Heart left ventricle (tissue), 16 donors: Measurements from ENCODE around the gene CDC42EP5. TPM values are rescaled to one million over a fixed set of nuclear protein-coding genes. Genes with fewer than 3 reads are reported as not detected.

ENCODE experiments used
- ATAC-seq, 4 donors: fragments of 200-7000 bp; cut with Tn5 transposase; one replicate each; pipeline ENCODE4 v1.9.1; 2020 to 2022; ENCODE audit warnings: moderate library complexity in 4 of 4, mild to moderate bottlenecking in 3 of 4, moderate number of reproducible peaks in 1 of 4
- DNase-seq, 5 donors: peaks; one replicate each; pipeline ENCODE4 v3.0.0-alpha.2; 2020
- H3K27ac ChIP-seq, 12 donors: fragments of 200-600 bp; sonication (generic) in 4 of 12; one replicate each; pipeline versions ENCODE4 v1.5.0 to v1.8.0; 2016 to 2022; ENCODE audit warnings: mild to moderate bottlenecking in 2 of 12
- H3K27me3 ChIP-seq, 9 donors: fragments of 200-600 bp; sonication (generic) in 2 of 9; one replicate each; pipeline versions ENCODE4 v1.5.1 to v1.8.0; 2016 to 2022; ENCODE audit warnings: mild to moderate bottlenecking in 3 of 9
- H3K36me3 ChIP-seq, 9 donors: fragments of 200-600 bp; sonication (generic) in 2 of 9; one replicate each; pipeline versions ENCODE4 v1.5.0 to v1.8.0; 2018 to 2022; ENCODE audit warnings: mild to moderate bottlenecking in 2 of 9
- H3K4me1 ChIP-seq, 12 donors: fragments of 200-600 bp; sonication (generic) in 4 of 12; one replicate each; pipeline versions ENCODE4 v1.5.0 to v1.8.0; 2016 to 2022; ENCODE audit warnings: mild to moderate bottlenecking in 3 of 12
- H3K4me3 ChIP-seq, 12 donors: fragments of 200-600 bp; sonication (generic) in 4 of 12; one replicate each; pipeline versions ENCODE4 v1.5.0 to v1.8.0; 2017 to 2022; ENCODE audit warnings: mild to moderate bottlenecking in 9 of 12, moderate library complexity in 4 of 12
- H3K9me3 ChIP-seq, 12 donors: fragments of 200-600 bp; sonication (generic) in 4 of 12; one replicate each; pipeline versions ENCODE4 v1.5.0 to v1.8.0; 2016 to 2022; ENCODE audit warnings: mild to moderate bottlenecking in 1 of 12
- POLR2A ChIP-seq, 2 donors: fragments of 450-650 bp; IDR thresholded peaks; one replicate each; pipeline ENCODE4 v1.6.1; 2017; ENCODE audit warnings: antibody characterized with exemption in 2 of 2, mild to moderate bottlenecking in 2 of 2, moderate library complexity in 2 of 2
- WGBS, 4 donors: extraction: QIAGEN DNeasy Blood & Tissue Kit in 2 of 4; methylation state at CpG; one replicate each; pipeline versions ENCODE4 v1.1.5 to v1.1.7; 2013 to 2018; 5-methylcytosine and 5-hydroxymethylcytosine counted together
- intact Hi-C, 10 donors: fragments of 100-400 bp; cut with DNase I; formaldehyde crosslinking; loops; one replicate each; pipeline versions ENCODE4 v1.11.1 to v1.14.2; 2022
- polyA plus RNA-seq, 2 donors: library from polyadenylated mRNA; stranded (reverse); fragments of 200-250 nt; gene quantifications; one replicate each; pipeline ENCODE4 v1.2.3, GENCODE V29; 2013
- total RNA-seq, 9 donors: library from RNA; depleted of rRNA in 2 of 9; stranded (reverse); fragments of >200 nt in 2 of 9; fragmentation: NEBNext Ultra II Directional in 3 of 9; extraction: Animal tissue kit (Norgen Biotek cat#: 25700) in 3 of 9; gene quantifications; one replicate each; pipeline versions ENCODE4 v1.1.0 to v1.2.4, GENCODE V29; 2016 to 2023
- TF ChIP-seq, protein P1 (sequence below), 12 donors: fragments of 200-600 bp; sonication (generic) in 4 of 12; IDR thresholded peaks; one replicate each; pipeline versions ENCODE4 v1.5.0 to v1.8.0; 2018 to 2022; ENCODE audit warnings: antibody characterized with exemption in 12 of 12, mild to moderate bottlenecking in 5 of 12
- donor health status: ischemic (EF 13 %, LVEDD 7.1; RV severe dilation, severe dysfunction).
- donor health status: healthy with polysubstance abuse.
- donor health status: DM: no; HTN: yes; CAD: no.
- donor health status: DM: no; HTN: no; CAD: no.
- donor health status: ischemic (EF 25% LVEDD 6.9; RV normal size, moderate dysfunction).
- donor health status: ischemic (EF 25% LVEDD 5.7; RV mildly dilated, moderate dysfunction).
- donor health status: healthy.
- donor health status: DM: yes; HTN: yes; CAD: no.
- donor health status: ischemic (EF 35%, LVEDD 5.7; RV mildly dilated, moderate dysfunction).
- donor health status: nonischemic (EF 11% LVEDD 7.7; RV severe dilation, severe dysfunction).
- donor health status: DM: yes; HTN: yes; CAD: no.
- donor health status: PGD.
- donor health status: ischemic (EF 29% LVEDD 5.4; RV normal size, mild dysfunction).
- donor health status: nonischemic (EF 23%, LVEDD 6.1; RV moderate dilation, normal function).

CDC42EP5 gene
- total and polyA plus RNA-seq, 11 donors, result 5.6 to 16.3 (median 9.7) TPM

GRCh38 chr19:54421169-54421516 is 52.0 kb downstream of the CDC42EP5 start:
- TF ChIP-seq POLR2A (IDR thresholded peaks at IDR 0.05), result no peak
- TF ChIP-seq, protein P1, sequence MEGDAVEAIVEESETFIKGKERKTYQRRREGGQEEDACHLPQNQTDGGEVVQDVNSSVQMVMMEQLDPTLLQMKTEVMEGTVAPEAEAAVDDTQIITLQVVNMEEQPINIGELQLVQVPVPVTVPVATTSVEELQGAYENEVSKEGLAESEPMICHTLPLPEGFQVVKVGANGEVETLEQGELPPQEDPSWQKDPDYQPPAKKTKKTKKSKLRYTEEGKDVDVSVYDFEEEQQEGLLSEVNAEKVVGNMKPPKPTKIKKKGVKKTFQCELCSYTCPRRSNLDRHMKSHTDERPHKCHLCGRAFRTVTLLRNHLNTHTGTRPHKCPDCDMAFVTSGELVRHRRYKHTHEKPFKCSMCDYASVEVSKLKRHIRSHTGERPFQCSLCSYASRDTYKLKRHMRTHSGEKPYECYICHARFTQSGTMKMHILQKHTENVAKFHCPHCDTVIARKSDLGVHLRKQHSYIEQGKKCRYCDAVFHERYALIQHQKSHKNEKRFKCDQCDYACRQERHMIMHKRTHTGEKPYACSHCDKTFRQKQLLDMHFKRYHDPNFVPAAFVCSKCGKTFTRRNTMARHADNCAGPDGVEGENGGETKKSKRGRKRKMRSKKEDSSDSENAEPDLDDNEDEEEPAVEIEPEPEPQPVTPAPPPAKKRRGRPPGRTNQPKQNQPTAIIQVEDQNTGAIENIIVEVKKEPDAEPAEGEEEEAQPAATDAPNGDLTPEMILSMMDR (IDR thresholded peaks at IDR 0.05), result no peak
- H3K36me3 ChIP-seq, result no peaks in the 10 kb centered on the region
- no peaks in the 10 kb centered on the region for H3K9me3 ChIP-seq
- H3K27ac ChIP-seq, result peak overlapping the region in 8 of 12 donors; percentile 11 to 84 (median 60)
- 22 to 28% (median 27%) methylated on average over 6 to 9 of the region's 9 CpGs for WGBS, 4 donors
- intact Hi-C loops, result no loop called here
- no peak for ATAC-seq
- peaks cover 18 to 85% (median 42%) of the 10 kb centered on the region in 9 donors for H3K27me3 ChIP-seq
- peaks cover 0 to 33% (median 11%) of the 10 kb centered on the region in 12 donors for H3K4me1 ChIP-seq
- peak overlapping the region in 1 of 12 donors; percentile 15 for H3K4me3 ChIP-seq
- no peak for DNase-seq

GRCh38 chr19:54420383-54421168 is 52.5 kb downstream of the CDC42EP5 start:
- Histone ChIP-seq H3K4me1 (peaks cover 0 to 39% (median 11%) of the 10 kb centered on the region in 12 donors), H3K27ac (peak overlapping the region in 10 of 12 donors; percentile 32 to 85 (median 64)), H3K27me3 (peaks cover 18 to 85% (median 47%) of the 10 kb centered on the region in 9 donors), H3K9me3 (no peaks in the 10 kb centered on the region), H3K4me3 (peak overlapping the region in 8 of 12 donors; percentile 15 to 38 (median 31)), H3K36me3 (no peaks in the 10 kb centered on the region)
- 4 to 11% (median 7%) methylated on average over 12 to 37 of the region's 37 CpGs for WGBS, 4 donors
- no peak for TF ChIP-seq POLR2A (IDR thresholded peaks at IDR 0.05)
- TF ChIP-seq, protein P1 (IDR thresholded peaks at IDR 0.05), result no peak
- peak; percentile 63 to 74 (median 64) for DNase-seq
- intact Hi-C loops, result no loop called here
- ATAC-seq, result peak; percentile 36 to 71 (median 60)

- 8 to 20% (median 14%) methylated on average over 8 to 10 of the region's 10 CpGs for WGBS, 4 donors
- DNase-seq, result no peak
- no peak for ATAC-seq
- peaks cover 23 to 89% (median 52%) of the 10 kb centered on the region in 9 donors for H3K27me3 ChIP-seq
- H3K4me3 ChIP-seq, result peak overlapping the region in 5 of 12 donors; percentile 15 to 38 (median 30)
- H3K9me3 ChIP-seq, result no peaks in the 10 kb centered on the region
- intact Hi-C loops, result no loop called here
- peak overlapping the region in 8 of 12 donors; percentile 24 to 85 (median 68) for H3K27ac ChIP-seq
- TF ChIP-seq, protein P1 (IDR thresholded peaks at IDR 0.05), result no peak
- TF ChIP-seq POLR2A (IDR thresholded peaks at IDR 0.05), result no peak
- no peaks in the 10 kb centered on the region for H3K36me3 ChIP-seq
- H3K4me1 ChIP-seq, result peaks cover 0 to 44% (median 11%) of the 10 kb centered on the region in 12 donors
Measured at GRCh38 chr19:54420068-54420382, 53.1 kb downstream of the CDC42EP5 start.

- WGBS, 4 donors, result 76 to 79% (median 77%) methylated on average over 14 to 26 of the region's 26 CpGs
- no peak for TF ChIP-seq POLR2A (IDR thresholded peaks at IDR 0.05)
- TF ChIP-seq, protein P1 (IDR thresholded peaks at IDR 0.05), result no peak
- no peaks in the 10 kb centered on the region for H3K9me3 ChIP-seq
- peak overlapping the region in 6 of 12 donors; percentile 12 to 84 (median 65) for H3K27ac ChIP-seq
- ATAC-seq, result no peak
- H3K4me3 ChIP-seq, result no peak overlapping the region
- no peaks in the 10 kb centered on the region for H3K36me3 ChIP-seq
- H3K27me3 ChIP-seq, result peaks cover 29 to 91% (median 59%) of the 10 kb centered on the region in 9 donors
- intact Hi-C loops, result no loop called here
- DNase-seq, result no peak
- H3K4me1 ChIP-seq, result peaks cover 0 to 44% (median 11%) of the 10 kb centered on the region in 12 donors
Measured at GRCh38 chr19:54418930-54419800, 53.9 kb downstream of the CDC42EP5 start.
